RWPE2 (cell line): Measurements from ENCODE around the gene CHKA.

Experiments used
- ATAC-seq: fragments of 200-7000 bp; cut with Tn5 transposase; 3 replicates; pipeline ENCODE4 v1.9.1; 2021; ENCODE audit warnings: low read depth
- DNase-seq: peaks from one replicate; pipeline ENCODE4 v3.0.0-alpha.2; 2020; ENCODE audit warnings: low spot score
- H3K27ac ChIP-seq: fragments of 450-650 bp; 2 replicates; pipeline ENCODE4 v1.5.1; 2017; ENCODE audit warnings: mild to moderate bottlenecking; ENCODE audit not compliant: poor library complexity, severe bottlenecking
- H3K27me3 ChIP-seq: fragments of 250-450 bp; sonication (Bioruptor Pico); 2 replicates; pipeline ENCODE4 v1.5.1; 2021; ENCODE audit warnings: mild to moderate bottlenecking, moderate library complexity; ENCODE audit not compliant: insufficient read depth, poor library complexity, severe bottlenecking
- H3K36me3 ChIP-seq: fragments of 250-450 bp; sonication (Bioruptor Pico); 2 replicates; pipeline ENCODE4 v1.5.1; 2020; ENCODE audit warnings: low read depth, mild to moderate bottlenecking, moderate library complexity
- H3K4me1 ChIP-seq: fragments of 250-450 bp; sonication (Bioruptor Pico); 2 replicates; pipeline ENCODE4 v1.5.1; 2021; ENCODE audit warnings: mild to moderate bottlenecking, moderate library complexity; ENCODE audit not compliant: insufficient read depth, poor library complexity, severe bottlenecking
- H3K4me3 ChIP-seq: fragments of 250-450 bp; sonication (Bioruptor Pico); 2 replicates; pipeline ENCODE4 v1.5.1; 2021; ENCODE audit warnings: mild to moderate bottlenecking, moderate library complexity; ENCODE audit not compliant: severe bottlenecking
- H3K9me3 ChIP-seq: fragments of 250-450 bp; sonication (Bioruptor Pico); 2 replicates; pipeline ENCODE4 v1.5.1; 2021; ENCODE audit warnings: mild to moderate bottlenecking, moderate library complexity; ENCODE audit not compliant: severe bottlenecking
- CTCF ChIP-seq: fragments of 450-650 bp; IDR thresholded peaks from one replicate; pipeline ENCODE4 v1.5.1; 2017; ENCODE audit warnings: mild to moderate bottlenecking, moderate library complexity; ENCODE audit not compliant: poor library complexity, severe bottlenecking

Gene CHKA

GRCh38 chr11:68038718-68039525 is 82.3 kb downstream of the CHKA start, which contains the start of gene TCIRG1:
Gene TCIRG1 (plus strand): TSS chr11:68039025. CDS start chr11:68041272, 2,247 bp downstream.
- no peak for TF ChIP-seq CTCF
- Histone ChIP-seq H3K4me3 (peak within 1 kb of the TSS; percentile 48), H3K27me3 (no peaks in the 10 kb centered on the region), H3K36me3 (peaks cover 12% of the 10 kb centered on the region), H3K4me1 (peaks cover 4% of the 10 kb centered on the region), H3K9me3 (no peaks in the 10 kb centered on the region), H3K27ac (peak within 1 kb of the TSS; percentile 67)
- ATAC-seq (peak; percentile 75), DNase-seq (no peak)

- Histone ChIP-seq H3K27ac (peak overlapping the region; percentile 67), H3K4me1 (peaks cover 4% of the 10 kb centered on the region), H3K36me3 (peaks cover 19% of the 10 kb centered on the region), H3K4me3 (peak overlapping the region; percentile 48), H3K9me3 (no peaks in the 10 kb centered on the region), H3K27me3 (no peaks in the 10 kb centered on the region)
- ATAC-seq (peak; percentile 3; the same call in 2 of the 3 replicates), DNase-seq (no peak)
- no peak for TF ChIP-seq CTCF
Observed at GRCh38 chr11:68038226-68038717, 82.9 kb downstream of the CHKA start.

- H3K27ac ChIP-seq: peak overlapping the region; percentile 67
- ATAC-seq (no peak), DNase-seq (no peak)
- peaks cover 19% of the 10 kb centered on the region for H3K36me3 ChIP-seq
- no peak overlapping the region for H3K4me3 ChIP-seq
- TF ChIP-seq CTCF: no peak
- peaks cover 4% of the 10 kb centered on the region for H3K4me1 ChIP-seq
- no peaks in the 10 kb centered on the region for H3K27me3 ChIP-seq
- H3K9me3 ChIP-seq: no peaks in the 10 kb centered on the region
Observed at GRCh38 chr11:68037411-68038225, 83.6 kb downstream of the CHKA start.

- Histone ChIP-seq H3K27me3 (no peaks in the 10 kb centered on the region), H3K4me1 (peaks cover 4% of the 10 kb centered on the region), H3K4me3 (no peak overlapping the region), H3K27ac (no peak overlapping the region), H3K36me3 (peaks cover 24% of the 10 kb centered on the region), H3K9me3 (no peaks in the 10 kb centered on the region)
- DNase-seq (no peak), ATAC-seq (no peak)
- no peak for TF ChIP-seq CTCF
Observed at GRCh38 chr11:68036717-68037239, 84.4 kb downstream of the CHKA start.
